Measurements from ENCODE around the gene ZFP91. TPM values are rescaled to one million over a fixed set of nuclear protein-coding genes. Genes with fewer than 3 reads are reported as not detected.

The ZFP91 gene
- total RNA-seq, 1 experiment from 2014 or later = 80.4 TPM

GRCh38 chr11:58659910-58660570, 81.2 kb downstream of the ZFP91 start:
- H3K4me3 ChIP-seq (ENCODE audit: low read depth in 2 of 2, low read length in 2 of 2) = no peak overlapping the region
- CTCF ChIA-PET = no interaction called here
- ATAC-seq = peak; percentile 42; the same call in 1 of the 2 replicates

More at GRCh38 chr11:58659910-58660570, 81.2 kb downstream of the ZFP91 start:
- H3K27me3 ChIP-seq (ENCODE audit: control insufficient read depth, insufficient read depth, low read length) = no peaks in the 10 kb centered on the region; the same call in 1 of the 2 replicates
- intact Hi-C loops (cut with micrococcal nuclease; ENCODE audit: unreplicated experiment) = loop anchor here (10.0 kb wide), 2 partner anchors 405 to 495 kb away; no protein-coding TSS in a partner anchor
- H3K36me3 ChIP-seq (ENCODE audit: control insufficient read depth, insufficient read depth, low read length) = no peaks in the 10 kb centered on the region
- no peaks in the 10 kb centered on the region for H3K9me3 ChIP-seq (ENCODE audit: control insufficient read depth, insufficient read depth, low read depth, low read length)
- TF ChIP-seq POLR2AphosphoS5 (IDR thresholded peaks at IDR 0.05; ENCODE audit: low read depth, low read length) = no peak
- no peak for TF ChIP-seq TCF7L2 (IDR thresholded peaks at IDR 0.05; ENCODE audit: low read depth, low read length)
- TF ChIP-seq, protein P1, sequence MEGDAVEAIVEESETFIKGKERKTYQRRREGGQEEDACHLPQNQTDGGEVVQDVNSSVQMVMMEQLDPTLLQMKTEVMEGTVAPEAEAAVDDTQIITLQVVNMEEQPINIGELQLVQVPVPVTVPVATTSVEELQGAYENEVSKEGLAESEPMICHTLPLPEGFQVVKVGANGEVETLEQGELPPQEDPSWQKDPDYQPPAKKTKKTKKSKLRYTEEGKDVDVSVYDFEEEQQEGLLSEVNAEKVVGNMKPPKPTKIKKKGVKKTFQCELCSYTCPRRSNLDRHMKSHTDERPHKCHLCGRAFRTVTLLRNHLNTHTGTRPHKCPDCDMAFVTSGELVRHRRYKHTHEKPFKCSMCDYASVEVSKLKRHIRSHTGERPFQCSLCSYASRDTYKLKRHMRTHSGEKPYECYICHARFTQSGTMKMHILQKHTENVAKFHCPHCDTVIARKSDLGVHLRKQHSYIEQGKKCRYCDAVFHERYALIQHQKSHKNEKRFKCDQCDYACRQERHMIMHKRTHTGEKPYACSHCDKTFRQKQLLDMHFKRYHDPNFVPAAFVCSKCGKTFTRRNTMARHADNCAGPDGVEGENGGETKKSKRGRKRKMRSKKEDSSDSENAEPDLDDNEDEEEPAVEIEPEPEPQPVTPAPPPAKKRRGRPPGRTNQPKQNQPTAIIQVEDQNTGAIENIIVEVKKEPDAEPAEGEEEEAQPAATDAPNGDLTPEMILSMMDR (IDR thresholded peaks at IDR 0.05) = no peak
- TF ChIP-seq, protein P2, sequence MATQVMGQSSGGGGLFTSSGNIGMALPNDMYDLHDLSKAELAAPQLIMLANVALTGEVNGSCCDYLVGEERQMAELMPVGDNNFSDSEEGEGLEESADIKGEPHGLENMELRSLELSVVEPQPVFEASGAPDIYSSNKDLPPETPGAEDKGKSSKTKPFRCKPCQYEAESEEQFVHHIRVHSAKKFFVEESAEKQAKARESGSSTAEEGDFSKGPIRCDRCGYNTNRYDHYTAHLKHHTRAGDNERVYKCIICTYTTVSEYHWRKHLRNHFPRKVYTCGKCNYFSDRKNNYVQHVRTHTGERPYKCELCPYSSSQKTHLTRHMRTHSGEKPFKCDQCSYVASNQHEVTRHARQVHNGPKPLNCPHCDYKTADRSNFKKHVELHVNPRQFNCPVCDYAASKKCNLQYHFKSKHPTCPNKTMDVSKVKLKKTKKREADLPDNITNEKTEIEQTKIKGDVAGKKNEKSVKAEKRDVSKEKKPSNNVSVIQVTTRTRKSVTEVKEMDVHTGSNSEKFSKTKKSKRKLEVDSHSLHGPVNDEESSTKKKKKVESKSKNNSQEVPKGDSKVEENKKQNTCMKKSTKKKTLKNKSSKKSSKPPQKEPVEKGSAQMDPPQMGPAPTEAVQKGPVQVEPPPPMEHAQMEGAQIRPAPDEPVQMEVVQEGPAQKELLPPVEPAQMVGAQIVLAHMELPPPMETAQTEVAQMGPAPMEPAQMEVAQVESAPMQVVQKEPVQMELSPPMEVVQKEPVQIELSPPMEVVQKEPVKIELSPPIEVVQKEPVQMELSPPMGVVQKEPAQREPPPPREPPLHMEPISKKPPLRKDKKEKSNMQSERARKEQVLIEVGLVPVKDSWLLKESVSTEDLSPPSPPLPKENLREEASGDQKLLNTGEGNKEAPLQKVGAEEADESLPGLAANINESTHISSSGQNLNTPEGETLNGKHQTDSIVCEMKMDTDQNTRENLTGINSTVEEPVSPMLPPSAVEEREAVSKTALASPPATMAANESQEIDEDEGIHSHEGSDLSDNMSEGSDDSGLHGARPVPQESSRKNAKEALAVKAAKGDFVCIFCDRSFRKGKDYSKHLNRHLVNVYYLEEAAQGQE (IDR thresholded peaks at IDR 0.05; ENCODE audit: insufficient read depth in 1 of 2, low read depth in 2 of 2, low read length in 1 of 2) = no peak
- no peak for TF ChIP-seq SIN3A (IDR thresholded peaks at IDR 0.05; ENCODE audit: borderline replicate concordance, insufficient read depth, low read depth, low read length)
- no peak overlapping the region for H3K27ac ChIP-seq (ENCODE audit: low read length)
- H3K4me1 ChIP-seq (ENCODE audit: control insufficient read depth, insufficient read depth, low read length) = no peaks in the 10 kb centered on the region; the same call in 1 of the 2 replicates
- BruUV-seq (replicated peaks) = no TSS peak
- in situ Hi-C loops (cut with HindIII; ENCODE audit: low pct_unique_long_range_greater_than_20kb, low sequenced_read_pairs) = no loop called here
- POLR2A ChIA-PET = no interaction called here
- no peak for DNase-seq (ENCODE audit: low read depth, low spot score)

Other genes starting within 250 kb of the ZFP91 start
- gene OR5B17, start 220.0 kb upstream of the ZFP91 start, total RNA-seq (2021; ENCODE audit: unreplicated experiment) = not detected
- gene OR5B3, start 172.2 kb upstream of the ZFP91 start, total RNA-seq (2021; ENCODE audit: unreplicated experiment) = not detected
- not detected for gene OR5B2, start 150.9 kb upstream of the ZFP91 start, total RNA-seq (2021; ENCODE audit: unreplicated experiment)
- gene OR5B12, start 136.8 kb upstream of the ZFP91 start, total RNA-seq (2021; ENCODE audit: unreplicated experiment) = not detected
- not detected for gene OR5B21, start 71.0 kb upstream of the ZFP91 start, total RNA-seq (2021; ENCODE audit: unreplicated experiment)
- gene LPXN, start 3.2 kb upstream of the ZFP91 start, total RNA-seq (2021; ENCODE audit: unreplicated experiment) = 3.0 TPM
- 3.0 TPM for gene CNTF, start 43.6 kb downstream of the ZFP91 start, total RNA-seq (2021; ENCODE audit: unreplicated experiment)
- not detected for gene GLYAT, start 152.9 kb downstream of the ZFP91 start, total RNA-seq (2021; ENCODE audit: unreplicated experiment)

Data from Panc1 (cell line).